HT1080 (cell line): ENCODE measurements around the gene HPGDS. TPM values are rescaled to one million over a fixed set of nuclear protein-coding genes. Genes with fewer than 3 reads are reported as not detected.
"Not testable (repeated sequence)": the region's sequence is repeated elsewhere in the genome, so short reads cannot be mapped to it uniquely, and the experiment has no call there.

Experiments
- DNase-seq: peaks from one replicate; pipeline ENCODE4 v3.0.0-alpha.2; 2015; ENCODE audit warnings: low read depth
- total RNA-seq: library from RNA; depleted of rRNA; stranded (reverse); fragments of >200 nt; shearing (Covaris generic); gene quantifications from 2 replicates; pipeline ENCODE4 v1.2.3, GENCODE V29; 2014

HPGDS gene
- total RNA-seq, 1 experiment from 2014 or later = not detected

DNA sequence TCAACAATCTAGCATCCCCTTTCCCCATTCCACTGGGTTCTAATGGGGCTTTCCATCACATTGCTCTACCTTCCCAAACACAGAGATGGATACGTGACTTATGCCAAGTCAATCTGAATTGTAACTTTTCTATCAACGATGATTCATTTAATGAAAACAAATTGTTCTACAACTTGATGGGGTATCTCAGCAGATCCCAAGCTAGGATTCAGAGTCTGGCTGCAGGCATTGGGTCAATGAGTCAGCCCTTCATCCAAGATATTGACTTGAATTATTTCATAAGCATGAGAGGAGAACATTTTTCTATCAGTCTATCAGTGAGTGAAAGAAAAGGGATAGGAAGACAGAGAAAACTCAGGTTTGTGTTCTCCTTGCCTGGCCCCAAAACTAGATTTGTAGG lies 15.0 kb upstream of the HPGDS start:
- DNase-seq = no peak

- no peak for DNase-seq
These were observed 13.8 kb upstream of the HPGDS start for GRCh38 chr4:94356444-94356843.

- DNase-seq = no peak
These were observed 11.8 kb upstream of the HPGDS start for GRCh38 chr4:94354474-94354896.

GRCh38 chr4:94352996-94353395 lies 10.4 kb upstream of the HPGDS start:
- no peak for DNase-seq

DNA sequence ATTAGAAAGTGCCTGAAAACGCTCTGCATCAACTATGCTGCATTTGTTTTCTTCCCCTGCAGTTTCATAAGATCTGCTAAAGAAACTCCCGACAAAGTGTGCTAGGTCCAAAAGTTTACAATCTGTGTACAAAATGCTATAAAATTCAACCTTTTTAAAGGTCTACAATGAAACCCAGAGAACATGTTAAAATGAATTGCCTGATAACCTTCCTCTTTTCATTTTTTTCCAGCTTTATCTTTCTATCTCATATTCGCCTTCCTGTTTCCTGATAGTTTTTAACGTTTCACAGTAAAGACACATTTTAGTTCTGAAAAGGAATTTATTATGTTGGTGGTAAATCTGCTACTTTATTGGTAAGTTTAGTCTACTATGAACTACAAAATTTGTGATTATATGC lies 9.5 kb upstream of the HPGDS start:
- no peak for DNase-seq

GRCh38 chr4:94351319-94351718 lies 8.7 kb upstream of the HPGDS start:
- no peak for DNase-seq

DNA sequence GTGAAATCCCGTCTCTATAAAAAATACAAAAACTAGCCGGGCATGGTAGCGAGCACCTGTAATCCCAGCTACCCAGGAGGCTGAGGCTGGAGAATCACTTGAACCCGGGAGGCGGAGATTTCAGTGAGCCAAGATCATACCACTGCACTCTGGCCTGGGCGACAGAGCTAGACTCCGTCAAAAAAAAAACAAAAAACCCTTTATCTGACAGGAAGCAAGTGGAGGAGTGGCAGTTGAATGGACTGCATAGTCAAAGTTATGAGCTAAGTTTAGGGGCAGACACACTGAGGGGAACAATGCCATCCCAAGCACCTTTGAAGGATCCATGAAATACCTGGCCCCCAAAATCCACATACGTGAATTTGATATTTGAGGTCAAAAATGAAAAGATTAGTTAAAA lies 7.5 kb upstream of the HPGDS start:
- no peak for DNase-seq

DNA sequence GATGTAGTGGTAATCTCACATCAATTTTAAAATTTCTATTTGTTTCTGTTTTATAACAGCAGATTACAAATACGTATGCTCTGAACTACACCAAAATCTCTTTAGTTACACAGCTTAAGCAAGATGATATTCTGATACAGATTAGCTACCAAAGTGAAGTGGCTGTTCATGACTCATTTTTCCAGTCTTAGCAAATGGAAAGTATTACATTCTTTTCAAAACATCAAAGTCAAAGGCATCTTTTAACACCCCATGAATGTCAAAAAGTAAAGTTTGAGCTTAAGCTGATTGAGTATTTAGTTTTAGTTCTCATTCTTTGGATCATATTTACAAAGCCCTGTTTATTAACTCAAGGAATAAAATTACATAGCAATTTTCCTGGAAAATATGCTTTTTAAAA lies 6.6 kb upstream of the HPGDS start:
- peak; percentile 5 for DNase-seq

GRCh38 chr4:94348666-94349065 lies 6.0 kb upstream of the HPGDS start:
- DNase-seq = no peak

DNA sequence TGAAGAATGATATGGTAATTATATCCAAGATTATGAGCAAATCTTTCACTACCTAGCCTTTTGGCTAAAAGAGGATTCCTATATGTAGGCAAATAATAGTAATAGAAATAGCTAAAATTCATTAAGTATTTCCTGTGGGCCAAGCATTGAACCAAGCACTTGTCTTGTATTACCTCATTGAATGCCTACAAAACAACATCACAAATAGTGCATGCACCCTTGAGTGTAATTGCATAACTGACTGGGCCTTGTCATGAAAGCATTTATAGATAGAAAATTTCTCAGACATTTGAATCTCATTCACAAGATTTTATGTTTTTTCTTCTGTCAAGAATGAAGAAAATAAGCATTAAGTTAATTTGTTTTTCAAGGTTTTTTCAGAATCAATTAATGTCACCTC lies 3.9 kb upstream of the HPGDS start:
- no peak for DNase-seq

DNA sequence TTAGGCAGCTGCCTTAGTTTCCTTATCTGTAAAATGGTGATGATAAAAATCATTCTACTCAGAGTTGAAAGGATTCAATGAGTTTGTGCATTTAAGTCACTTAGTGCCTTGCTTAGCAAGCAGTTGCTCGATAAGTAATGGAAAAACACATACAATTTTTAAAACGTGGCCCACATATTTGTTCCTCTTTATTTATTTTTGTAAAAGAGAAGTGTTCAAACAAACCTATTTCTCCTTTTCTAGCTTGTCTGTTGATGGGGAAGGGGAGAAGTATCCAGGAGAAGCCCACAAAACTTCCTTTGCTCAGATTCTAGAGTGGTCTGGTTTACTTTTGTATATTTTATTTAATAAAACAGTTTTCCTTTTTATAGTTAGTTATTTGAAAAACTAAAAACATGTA lies 3.3 kb upstream of the HPGDS start:
- DNase-seq = no peak

GRCh38 chr4:94345266-94345665 lies 2.6 kb upstream of the HPGDS start:
- DNase-seq = no peak

GRCh38 chr4:94344457-94344856 lies 1.8 kb upstream of the HPGDS start:
- no peak for DNase-seq

GRCh38 chr4:94341481-94342370 lies 910 bp downstream of the HPGDS start:
- no peak for DNase-seq

GRCh38 chr4:94339779-94340178 lies 2.9 kb downstream of the HPGDS start:
- DNase-seq = no peak

- DNase-seq = no peak
These were observed 3.8 kb downstream of the HPGDS start for GRCh38 chr4:94338681-94339351.

- not testable (repeated sequence) for DNase-seq
These were observed 5.8 kb downstream of the HPGDS start for GRCh38 chr4:94336791-94337190.

DNA sequence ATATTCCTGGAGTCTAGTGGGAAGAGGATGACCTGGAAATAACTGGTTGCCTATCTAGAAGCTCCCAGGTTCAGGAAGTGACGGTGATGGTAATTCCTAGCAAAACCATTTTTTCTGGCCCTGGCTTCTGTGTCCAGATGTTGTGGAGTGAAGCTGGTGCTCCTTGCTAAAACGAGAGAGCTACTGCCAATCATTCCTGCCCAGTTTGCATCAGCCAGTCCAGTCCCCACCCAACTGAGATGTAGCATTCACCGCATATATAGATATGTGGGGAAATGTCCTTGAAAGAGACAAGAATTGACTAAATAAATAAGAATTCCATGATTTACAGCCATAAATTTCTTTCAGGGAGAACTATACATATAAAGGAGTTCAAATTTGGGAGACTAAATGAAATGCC lies 6.3 kb downstream of the HPGDS start:
- DNase-seq = no peak

GRCh38 chr4:94334962-94335361 lies 7.7 kb downstream of the HPGDS start:
- no peak for DNase-seq

DNA sequence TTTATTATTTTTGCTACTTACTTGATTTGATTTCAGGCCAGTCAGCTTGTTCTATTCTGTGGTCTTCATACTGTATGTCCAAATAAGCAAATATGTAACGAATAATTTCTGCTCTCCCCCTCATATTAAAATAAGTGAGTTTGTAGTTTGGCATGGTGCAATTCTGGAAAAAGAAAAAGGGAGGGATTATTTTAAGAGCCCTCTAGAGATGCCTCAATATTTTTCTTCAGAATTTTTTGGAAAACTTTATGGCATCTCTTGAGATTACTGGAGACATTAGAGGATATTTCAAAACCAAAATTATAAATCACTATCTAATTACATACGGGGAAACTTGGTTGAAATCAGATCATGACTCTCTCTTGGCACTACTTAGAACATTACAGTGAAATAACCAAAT lies 8.2 kb downstream of the HPGDS start:
- DNase-seq = no peak

DNA sequence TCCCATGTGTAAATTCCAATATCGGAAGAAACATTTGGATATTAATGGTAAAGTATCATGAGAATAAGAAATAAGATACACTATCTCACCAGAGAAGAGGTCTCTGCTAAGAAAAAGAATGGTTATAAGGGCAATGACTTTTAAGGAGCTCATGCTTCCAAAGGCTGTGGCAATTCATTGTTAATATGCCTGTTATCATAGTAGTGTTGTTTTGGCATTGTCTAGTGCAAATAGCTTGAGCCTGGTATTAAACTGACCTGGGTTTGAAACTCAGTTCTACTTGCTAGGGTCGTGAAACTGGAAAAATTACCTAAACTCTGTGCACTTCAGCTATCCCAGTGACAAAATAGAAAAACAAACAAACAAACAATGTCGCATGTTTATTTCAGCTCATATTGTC lies 8.8 kb downstream of the HPGDS start:
- DNase-seq = no peak

GRCh38 chr4:94332983-94333590 lies 9.5 kb downstream of the HPGDS start:
- DNase-seq = no peak
